H1 (cell line): Measurements from ENCODE around the gene TIMM22. TPM values are rescaled to one million over a fixed set of nuclear protein-coding genes. Genes with fewer than 3 reads are reported as not detected.

Experiments
- CTCF ChIP-seq, 3 experiments: IDR thresholded peaks; 1 replicate in 2 of 3; 2 replicates in 1 of 3; pipeline versions ENCODE4 v1.5.1 to v1.6.1; 2011; ENCODE audit warnings: low read length in 3 of 3, mild to moderate bottlenecking in 3 of 3, inconsistent platforms in 2 of 3, low read depth in 1 of 3, moderate library complexity in 1 of 3; ENCODE audit not compliant: insufficient read depth in 1 of 3; ENCODE audit errors: control extremely low read depth in 1 of 3
- RXRA ChIP-seq: IDR thresholded peaks from 2 replicates; pipeline ENCODE4 v1.6.1; 2011; ENCODE audit warnings: low read depth, mild to moderate bottlenecking, low read length, moderate library complexity; ENCODE audit not compliant: insufficient read depth
- SP2 ChIP-seq: IDR thresholded peaks from 2 replicates; pipeline ENCODE4 v1.6.1; 2012; ENCODE audit warnings: mild to moderate bottlenecking, low read length, inconsistent platforms
- ZNF274 ChIP-seq: IDR thresholded peaks from 2 replicates; pipeline ENCODE4 v1.7.0; 2012; ENCODE audit warnings: low read length, borderline replicate concordance; ENCODE audit errors: extremely low read depth
- polyA plus RNA-seq, 7 experiments: library from polyadenylated mRNA; depleted of rRNA in 3 of 7; stranded (reverse) in 5 of 7; unstranded in 2 of 7; fragments of >200 nt in 5 of 7; fragments of 200-250 nt in 2 of 7; gene quantifications; 1 replicate in 5 of 7; 2 replicates in 1 of 7; 4 replicates in 1 of 7; pipeline versions ENCODE4 v1.2.1 to v1.2.3, GENCODE V29; 2011 to 2013; ENCODE audit warnings: missing spikeins in 2 of 7, mixed read lengths in 2 of 7
- total RNA-seq: library from RNA; stranded (reverse); fragmentation: NEBNext Ultra II Directional; extraction: Animal tissue kit (Norgen Biotek cat#: 25700); gene quantifications from 2 replicates; pipeline ENCODE4 v1.2.1, GENCODE V29; 2021

The TIMM22 gene
- total and polyA plus RNA-seq, 2 of the 8 experiments (the other 6 are each of a cell fraction or from before 2014, with no cell fraction given) = 13.8 to 17.4 TPM

DNA sequence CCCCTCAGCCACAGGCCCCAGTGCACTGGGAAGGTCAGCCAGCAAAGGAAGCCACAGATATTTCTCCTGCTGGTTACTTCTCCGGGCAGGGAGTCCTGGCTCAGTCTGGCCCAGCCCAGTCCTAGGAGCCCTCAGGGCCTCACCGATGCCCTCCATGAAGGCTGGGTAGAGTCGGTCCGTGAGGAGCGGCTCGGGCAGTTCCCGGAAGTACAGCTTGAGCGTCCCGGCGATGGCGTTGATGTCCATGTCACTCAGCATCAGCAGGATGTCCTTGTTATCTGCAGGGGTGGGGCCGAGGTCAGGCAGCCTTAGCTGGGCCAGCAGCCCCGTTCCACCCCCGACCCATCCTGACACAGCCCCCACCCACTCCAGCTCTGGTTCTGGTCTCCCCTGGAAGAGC lies 13.7 kb downstream of the TIMM22 start (continued):
- TF ChIP-seq CTCF (IDR thresholded peaks at IDR 0.05; ENCODE audit: control extremely low read depth in 1 of 3, insufficient read depth in 1 of 3, low read depth in 1 of 3, low read length in 3 of 3) (no peak), ZNF274 (no peak), RXRA (no peak), SP2 (no peak)
